Activated CD4-positive, alpha-beta T cell treated with anti-CD3 and anti-CD28 coated beads for 1 hour (primary cell): ENCODE measurements around the gene TRAF2.
A peak's percentile ranks its signal among the peaks of the same experiment; 100 is the strongest.
"Not testable (repeated sequence)": the region's sequence is repeated elsewhere in the genome, so short reads cannot be mapped to it uniquely, and the experiment has no call there.

ENCODE experiments used
- DNase-seq: peaks from one replicate; pipeline ENCODE4 v3.0.0-alpha.2; 2020

TRAF2 gene

DNA sequence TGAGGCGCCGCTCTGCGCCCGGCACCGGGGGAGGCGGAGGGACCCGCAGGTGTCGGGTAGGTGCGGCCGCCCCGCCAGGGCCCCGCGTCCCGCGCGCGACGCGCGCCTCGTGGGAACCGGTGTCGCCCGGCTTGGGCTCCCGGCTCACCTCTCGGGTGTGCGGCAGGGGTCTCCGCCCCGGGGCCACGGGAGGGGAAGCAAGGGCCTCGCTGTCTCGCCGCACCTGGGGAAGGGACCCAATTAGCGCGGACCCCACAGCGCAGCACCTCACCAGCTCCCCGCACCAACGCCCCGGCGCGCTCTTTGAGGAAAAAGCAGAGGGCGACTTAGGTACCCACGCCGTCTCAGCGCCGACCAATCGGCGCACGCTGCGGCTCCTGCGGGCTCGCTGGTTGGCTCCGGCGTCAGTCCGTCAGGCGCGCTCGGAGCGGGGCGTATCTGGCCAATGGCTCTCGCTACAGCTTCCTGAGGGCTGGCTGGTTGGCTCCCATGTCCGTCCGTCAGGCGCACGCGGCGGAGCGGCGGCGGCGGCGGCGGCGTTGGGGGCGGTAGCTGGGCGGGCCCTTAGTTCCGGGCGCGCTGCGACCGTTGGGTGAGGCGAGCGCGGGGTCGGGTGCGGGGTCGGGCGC, at the start of gene TRAF2:
TSS of gene TRAF2 (plus strand) at position 567 of the 629 bp plus-strand sequence. CDS start 12,225 bp downstream, outside the sequence.
- DNase-seq: peak; percentile 97

GRCh38 chr9:136837146-136837855, 49.0 kb upstream of the TRAF2 start:
- DNase-seq: no peak

DNA sequence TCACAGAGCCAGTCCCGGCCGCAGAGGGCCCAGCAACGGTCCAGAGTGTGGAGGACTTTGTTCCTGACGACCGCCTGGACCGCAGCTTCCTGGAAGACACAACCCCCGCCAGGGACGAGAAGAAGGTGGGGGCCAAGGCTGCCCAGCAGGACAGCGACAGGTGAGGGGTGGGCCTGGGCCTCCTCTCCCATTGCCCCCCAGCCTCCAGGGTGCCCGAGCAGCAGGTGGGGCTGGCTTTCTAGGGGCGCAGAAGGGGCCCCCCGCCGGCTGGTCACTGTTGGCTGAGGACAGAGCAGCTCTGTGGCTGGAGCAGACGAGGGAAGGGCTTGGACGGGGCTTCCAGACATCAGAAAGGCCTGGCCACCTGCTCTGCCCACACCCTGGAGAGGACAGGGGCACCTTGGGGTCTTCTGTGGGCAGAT, 48.4 kb upstream of the TRAF2 start:
- not testable (repeated sequence) for DNase-seq

GRCh38 chr9:136838314-136839228, 47.7 kb upstream of the TRAF2 start:
- no peak for DNase-seq

- DNase-seq: no peak
These were observed 46.8 kb upstream of the TRAF2 start for GRCh38 chr9:136839229-136840139.

DNA sequence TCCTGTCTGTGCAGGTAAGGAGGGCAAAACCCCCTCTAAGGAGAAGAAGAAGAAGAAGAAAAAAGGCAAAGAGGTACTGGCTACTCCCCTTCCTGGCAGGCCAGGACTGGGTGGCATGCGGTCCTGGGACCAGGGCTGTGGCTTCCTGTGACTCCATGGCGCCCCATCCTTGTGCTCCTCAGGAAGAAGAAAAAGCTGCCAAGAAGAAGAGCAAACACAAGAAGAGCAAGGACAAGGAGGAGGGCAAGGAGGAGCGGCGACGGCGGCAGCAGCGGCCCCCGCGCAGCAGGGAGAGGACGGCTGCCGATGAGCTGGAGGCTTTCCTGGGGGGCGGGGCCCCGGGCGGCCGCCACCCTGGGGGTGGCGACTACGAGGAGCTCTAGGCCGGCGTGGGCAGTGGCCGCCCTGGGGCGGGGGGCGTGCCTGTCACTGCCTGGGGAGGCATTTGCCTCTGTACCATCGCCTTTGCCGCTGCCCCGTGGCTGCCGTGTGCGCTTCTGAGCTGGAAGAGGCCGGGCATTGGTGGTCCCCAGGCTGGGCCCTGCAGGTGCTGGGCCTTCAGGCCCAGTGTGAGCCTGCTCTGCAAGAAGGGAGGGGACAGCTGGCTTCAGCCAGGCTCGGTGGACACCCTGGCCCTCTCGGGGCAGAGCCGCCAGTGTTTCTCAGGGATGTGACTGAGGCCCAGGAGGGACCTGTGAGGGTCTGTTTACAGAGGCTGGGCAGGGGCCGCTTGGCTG, 46.0 kb upstream of the TRAF2 start:
- DNase-seq: no peak

DNA sequence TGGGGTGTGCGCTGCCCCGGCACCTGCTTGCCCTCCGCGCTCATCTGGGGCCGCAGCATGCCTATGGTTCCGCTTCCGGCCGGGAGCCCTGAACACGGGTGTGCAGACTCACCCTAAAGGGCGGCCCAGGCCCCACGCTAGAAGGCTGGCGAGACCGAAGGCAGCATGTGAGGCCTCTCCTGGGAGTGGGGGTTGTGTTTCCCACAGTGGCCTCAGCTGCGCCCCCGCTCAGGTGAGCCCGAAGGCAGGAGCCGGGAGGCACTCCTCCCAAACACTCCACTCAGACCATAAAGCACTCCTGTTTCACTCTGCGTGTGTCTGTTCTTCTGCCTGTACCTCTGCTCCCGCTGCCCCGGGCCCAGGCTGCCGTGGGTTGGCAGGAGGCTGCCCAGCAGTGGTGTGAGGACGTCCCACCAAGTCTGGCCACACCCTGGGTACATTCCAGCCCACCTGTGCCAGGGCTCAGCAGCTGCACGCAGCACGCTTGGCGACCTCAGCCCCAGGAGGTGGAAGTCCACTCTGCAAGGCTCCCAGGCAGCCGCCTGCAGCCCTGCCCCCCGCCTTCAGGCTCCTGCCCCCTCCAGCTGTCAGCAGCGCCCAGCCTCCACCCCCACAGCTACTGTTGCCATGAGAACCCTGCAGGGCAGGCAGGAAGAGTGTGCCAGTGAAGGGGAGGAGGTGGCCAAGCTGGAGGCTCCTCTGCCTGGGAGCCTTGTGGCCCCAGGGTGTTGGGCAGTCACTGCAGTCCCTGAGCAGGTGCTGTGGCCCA, 45.3 kb upstream of the TRAF2 start:
- DNase-seq: no peak

DNA sequence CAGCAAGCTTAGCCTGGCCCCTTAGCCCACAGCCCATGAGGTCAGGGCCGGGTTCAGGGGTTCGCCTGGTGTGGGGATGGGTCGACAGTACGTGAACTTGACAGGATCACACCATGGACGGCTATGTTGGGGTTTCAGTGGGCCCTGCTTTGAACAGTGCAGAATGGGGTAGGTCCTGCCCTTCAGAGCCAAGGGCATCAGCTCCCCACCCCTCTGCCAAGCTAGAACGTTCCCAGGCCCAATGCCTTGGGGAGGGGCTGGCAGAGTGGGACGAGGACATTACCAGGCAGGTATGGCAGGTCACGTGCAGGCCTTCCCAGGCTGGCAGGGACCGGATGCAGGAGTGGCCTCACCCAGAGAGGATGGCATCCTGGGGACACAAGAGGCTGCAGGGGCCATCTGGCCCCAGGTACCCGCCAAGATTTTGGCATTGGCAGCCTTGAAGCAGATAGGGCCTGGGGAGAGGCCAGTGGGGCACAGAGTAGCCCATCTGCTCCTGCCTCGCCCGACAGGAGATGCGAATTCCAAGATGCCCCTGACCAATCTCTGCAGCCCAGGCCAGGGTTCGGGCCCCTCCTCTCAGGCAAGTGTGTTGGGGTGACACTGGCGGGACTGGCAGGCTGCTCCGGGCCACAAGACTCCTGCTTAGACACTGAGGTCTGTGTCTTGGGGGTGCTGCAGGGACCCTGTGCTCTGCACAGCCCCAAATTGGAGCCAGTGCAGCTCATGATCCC, 44.5 kb upstream of the TRAF2 start:
- DNase-seq: not testable (repeated sequence)

DNA sequence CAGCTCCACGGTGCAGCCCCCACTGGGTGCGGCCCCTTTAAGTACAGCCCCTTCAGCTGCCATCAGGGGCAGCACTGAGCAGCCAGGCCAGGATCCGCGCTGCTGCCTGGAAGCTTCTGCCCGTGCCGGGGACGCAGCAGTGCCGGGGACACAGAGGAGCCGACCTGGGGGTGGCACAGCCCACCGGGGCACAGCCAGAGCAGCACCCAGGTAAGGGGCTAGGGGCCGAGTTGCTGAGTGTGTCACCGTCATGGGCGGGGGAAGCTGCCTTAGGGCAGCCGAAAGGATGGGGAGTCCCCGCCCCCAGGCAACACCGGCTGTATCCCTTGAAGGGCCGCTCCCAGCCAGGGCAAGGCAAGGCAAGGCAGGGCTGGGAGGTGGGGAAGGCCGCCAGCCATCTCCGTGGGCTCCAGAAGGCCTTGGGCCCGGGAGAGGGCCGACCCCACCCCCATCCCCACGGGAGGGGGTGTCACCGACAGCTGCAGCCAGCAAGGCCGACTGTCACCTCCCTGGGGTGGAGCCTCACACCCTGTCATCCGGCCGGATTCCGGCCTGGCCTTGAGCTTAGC, 43.9 kb upstream of the TRAF2 start, which contains the start of gene AJM1:
TSS of gene AJM1 (plus strand) at position 99 of the 569 bp plus-strand sequence. CDS start 1,937 bp downstream, outside the sequence.
- peak; percentile 66 for DNase-seq

GRCh38 chr9:136843159-136843800, 43.0 kb upstream of the TRAF2 start:
- not testable (repeated sequence) for DNase-seq

DNA sequence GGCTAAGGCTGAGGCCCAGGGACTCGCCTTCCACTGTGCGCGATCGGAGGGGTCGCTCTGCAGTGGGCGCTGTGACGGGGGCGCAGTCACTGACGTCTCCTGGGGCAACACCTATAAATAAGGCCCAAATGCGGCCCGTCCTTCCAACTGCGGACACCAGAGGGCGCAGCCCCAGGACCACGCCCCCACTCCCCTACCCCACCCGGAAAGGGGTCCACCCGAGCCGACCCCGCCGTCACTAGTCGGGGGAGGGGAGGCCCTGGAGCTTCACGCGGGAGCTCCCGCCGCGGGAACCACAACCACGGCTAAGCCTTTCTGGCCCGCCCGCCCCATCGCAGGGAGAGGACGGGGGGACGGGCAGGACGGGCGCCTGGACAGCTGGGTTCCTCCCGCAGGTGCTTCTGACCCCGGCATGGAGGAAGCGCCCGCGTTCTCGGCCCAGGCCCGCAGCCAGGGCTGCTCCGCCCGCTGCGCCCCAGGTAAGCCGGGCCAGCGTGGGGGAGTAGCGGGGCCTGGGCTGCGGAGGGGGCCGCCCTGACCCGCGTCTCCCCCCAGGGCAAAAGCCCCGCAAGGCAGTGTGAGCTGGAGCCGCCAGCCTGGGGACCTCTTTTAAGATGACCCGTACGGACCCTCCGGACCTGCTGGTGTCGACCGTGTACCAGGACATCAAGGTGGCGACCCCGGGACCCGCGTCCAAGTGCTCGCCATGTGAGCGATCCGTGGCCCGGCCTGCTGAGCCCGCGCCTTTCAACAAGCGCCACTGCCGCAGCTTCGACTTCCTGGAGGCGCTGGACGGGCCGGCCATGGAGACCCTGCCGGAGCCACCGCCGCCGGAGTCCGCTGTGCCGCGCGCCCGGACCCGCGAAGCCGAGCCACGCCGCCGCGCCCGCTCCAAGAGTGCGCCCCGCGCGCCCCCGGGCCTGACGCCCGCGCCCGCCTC, 42.2 kb upstream of the TRAF2 start:
- DNase-seq: peak; percentile 39

DNA sequence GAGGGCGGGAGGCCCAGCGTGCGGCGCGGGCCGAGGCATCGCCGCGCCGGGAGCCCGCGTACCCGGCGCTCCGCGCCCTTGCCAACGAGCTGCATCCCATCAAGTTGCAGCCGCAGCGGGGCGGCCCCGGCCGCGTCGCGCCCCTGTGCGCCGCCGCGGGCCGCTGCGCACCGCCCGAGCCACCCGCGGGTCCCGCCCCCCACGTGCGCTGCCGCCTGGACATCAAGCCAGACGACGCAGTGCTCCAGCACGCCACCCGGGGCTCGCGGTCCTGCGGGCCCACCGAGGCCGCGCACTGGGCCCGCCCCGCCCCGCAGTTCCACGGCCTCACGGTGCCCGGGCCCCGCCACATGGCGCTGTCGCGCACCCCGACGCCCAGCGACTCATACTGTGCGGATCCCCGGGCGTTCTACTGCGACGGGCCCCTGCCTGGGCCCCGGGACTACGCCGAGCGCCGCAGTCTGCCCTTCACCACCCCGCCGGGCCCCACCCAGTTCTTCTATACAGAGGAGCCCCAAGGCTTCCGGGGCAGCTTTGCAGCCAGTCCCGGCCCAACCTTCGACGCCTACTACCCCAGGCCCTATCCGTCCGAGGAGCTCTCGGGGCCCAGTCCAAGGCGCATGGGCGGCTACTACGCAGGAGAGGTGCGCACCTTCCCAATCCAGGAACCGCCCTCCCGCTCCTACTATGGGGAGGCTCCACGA, 41.4 kb upstream of the TRAF2 start:
- no peak for DNase-seq

- DNase-seq: no peak
These were observed 40.7 kb upstream of the TRAF2 start for GRCh38 chr9:136845465-136846260.

GRCh38 chr9:136846376-136847087, 39.8 kb upstream of the TRAF2 start:
- DNase-seq: no peak

GRCh38 chr9:136847088-136847825, 39.1 kb upstream of the TRAF2 start:
- no peak for DNase-seq
